GM12891 (cell line): ENCODE results near the gene DBN1.

Experiments
- POLR2A ChIP-seq: IDR thresholded peaks from 2 replicates; pipeline ENCODE4 v1.6.1; 2011; ENCODE audit warnings: low read depth, low read length, control low read depth
- POLR2AphosphoS5 ChIP-seq: IDR thresholded peaks from 2 replicates; pipeline ENCODE4 v1.6.1; 2011; ENCODE audit warnings: low read depth, low read length, control low read depth

DNA sequence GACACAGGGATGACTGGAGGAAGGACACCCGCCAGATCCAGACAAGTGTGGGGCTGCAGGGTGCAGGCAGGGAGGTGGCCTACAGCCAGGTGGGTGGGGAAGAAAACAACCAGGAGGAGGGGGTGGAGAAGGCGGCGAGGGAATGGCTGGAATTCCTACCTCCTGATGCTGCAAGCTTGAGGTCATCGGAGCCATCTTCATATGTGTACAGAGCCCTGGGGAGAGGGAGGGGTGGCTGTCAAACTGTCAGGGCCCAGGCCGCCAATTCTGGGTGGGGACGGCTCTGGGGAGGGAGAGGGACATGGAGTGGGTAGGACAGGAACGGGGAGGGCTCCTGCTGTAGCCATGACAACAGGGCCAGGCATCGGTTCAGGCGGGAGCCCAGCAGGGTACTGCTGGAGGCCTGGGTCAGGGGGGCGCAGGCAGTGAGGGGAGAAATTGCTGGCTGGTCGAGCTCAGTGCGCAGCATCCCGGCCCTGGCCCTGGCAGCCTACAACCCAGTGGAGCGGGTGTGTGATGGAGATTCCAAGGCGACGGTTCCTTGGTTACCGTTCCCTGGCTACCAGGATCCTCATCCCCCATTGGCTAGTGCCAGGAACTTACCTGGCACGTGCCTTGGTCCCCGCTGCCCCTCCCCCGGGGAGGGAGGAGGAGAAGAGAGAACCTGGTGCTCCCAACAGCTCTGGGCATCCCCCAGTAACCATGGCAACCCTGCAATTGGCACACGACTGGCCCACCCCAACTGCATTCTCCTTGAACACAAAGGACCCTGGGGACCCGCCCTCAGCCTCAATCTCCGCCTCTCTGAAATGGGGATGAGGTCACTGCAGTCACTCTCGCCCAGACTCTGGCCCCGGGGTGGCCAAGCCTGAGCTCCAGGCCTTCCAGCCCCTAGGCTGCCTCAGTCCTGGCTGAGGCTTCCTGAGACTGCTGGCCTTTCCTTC, 4.5 kb downstream of the DBN1 start:
- no peak for TF ChIP-seq POLR2AphosphoS5
- no peak for TF ChIP-seq POLR2A
